Liver (tissue), 9 donors: Measurements from ENCODE around the gene WASL. TPM values are rescaled to one million over a fixed set of nuclear protein-coding genes. Genes with fewer than 3 reads are reported as not detected.
A peak's percentile ranks its signal among the peaks of the same experiment; 100 is the strongest.

ENCODE experiments used
- DNase-seq: peaks from one replicate; pipeline ENCODE4 v3.0.0-alpha.2; 2017; ENCODE audit warnings: low spot score
- H3K27ac ChIP-seq, 2 donors: one replicate each; pipeline ENCODE4 v1.7.0; 2013; ENCODE audit warnings: inconsistent platforms in 2 of 2, low read length in 2 of 2, control low read depth in 1 of 2, low read depth in 1 of 2, mild to moderate bottlenecking in 1 of 2
- H3K27me3 ChIP-seq, 4 donors: one replicate each; pipeline versions ENCODE4 v1.6.1 to v1.7.0; 2013; ENCODE audit warnings: low read length in 3 of 4, inconsistent platforms in 1 of 4, mild to moderate bottlenecking in 1 of 4, moderate library complexity in 1 of 4; ENCODE audit not compliant: control insufficient read depth in 4 of 4, insufficient read depth in 4 of 4
- H3K36me3 ChIP-seq, 4 donors: one replicate each; pipeline versions ENCODE4 v1.6.1 to v1.7.0; 2013; ENCODE audit warnings: low read length in 3 of 4, mild to moderate bottlenecking in 3 of 4, low read depth in 1 of 4, moderate library complexity in 1 of 4; ENCODE audit not compliant: control insufficient read depth in 4 of 4, insufficient read depth in 3 of 4
- H3K4me1 ChIP-seq, 4 donors: one replicate each; pipeline versions ENCODE4 v1.6.1 to v1.7.0; 2013; ENCODE audit warnings: low read length in 3 of 4, mild to moderate bottlenecking in 3 of 4, moderate library complexity in 1 of 4; ENCODE audit not compliant: control insufficient read depth in 4 of 4, insufficient read depth in 4 of 4
- H3K4me3 ChIP-seq, 3 donors: one replicate each; pipeline versions ENCODE4 v1.6.1 to v1.7.0; 2013; ENCODE audit warnings: low read length in 3 of 3, control low read depth in 1 of 3, low read depth in 1 of 3, mild to moderate bottlenecking in 1 of 3
- H3K9ac ChIP-seq, 2 donors: one replicate each; pipeline ENCODE4 v1.7.0; 2013; ENCODE audit warnings: low read length in 2 of 2, mild to moderate bottlenecking in 2 of 2, moderate library complexity in 2 of 2, control low read depth in 1 of 2, low read depth in 1 of 2
- H3K9me3 ChIP-seq, 4 donors: one replicate each; pipeline versions ENCODE4 v1.6.1 to v1.7.0; 2013; ENCODE audit warnings: low read length in 3 of 4; ENCODE audit not compliant: control insufficient read depth in 4 of 4
- EGR1 ChIP-seq, 2 donors: IDR thresholded peaks; 2 replicates each; pipeline ENCODE4 v1.6.1; 2016 to 2018; ENCODE audit warnings: antibody characterized with exemption in 2 of 2, low read depth in 2 of 2
- FOXA1 ChIP-seq: IDR thresholded peaks from 2 replicates; pipeline ENCODE4 v1.6.1; 2016; ENCODE audit warnings: antibody characterized with exemption
- GABPA ChIP-seq, 2 donors: IDR thresholded peaks in 1 of 2; conservative IDR thresholded peaks in 1 of 2; 2 replicates each; pipeline ENCODE4 v1.6.1; 2016; ENCODE audit warnings: antibody characterized with exemption in 2 of 2, mild to moderate bottlenecking in 1 of 2, moderate library complexity in 1 of 2
- HNF4A ChIP-seq, 2 donors: conservative IDR thresholded peaks; 2 replicates each; pipeline ENCODE4 v1.6.1; 2016; ENCODE audit warnings: antibody characterized with exemption in 2 of 2, mild to moderate bottlenecking in 2 of 2
- HNF4G ChIP-seq: IDR thresholded peaks from 2 replicates; pipeline ENCODE4 v1.6.1; 2016; ENCODE audit warnings: antibody characterized with exemption
- JUND ChIP-seq, 2 donors: IDR thresholded peaks; 2 replicates each; pipeline ENCODE4 v1.6.1; 2016; ENCODE audit warnings: antibody characterized with exemption in 2 of 2
- RAD21 ChIP-seq, 2 donors: IDR thresholded peaks; 2 replicates each; pipeline ENCODE4 v1.6.1; 2016; ENCODE audit warnings: antibody characterized with exemption in 2 of 2, mild to moderate bottlenecking in 2 of 2
- RXRA ChIP-seq, 2 donors: IDR thresholded peaks; 2 replicates each; pipeline ENCODE4 v1.6.1; 2017 to 2018; ENCODE audit warnings: antibody characterized with exemption in 2 of 2, mild to moderate bottlenecking in 1 of 2
- SP1 ChIP-seq: IDR thresholded peaks from 2 replicates; pipeline ENCODE4 v1.6.1; 2018; ENCODE audit warnings: antibody characterized with exemption, mild to moderate bottlenecking
- TAF1 ChIP-seq: conservative IDR thresholded peaks from 2 replicates; pipeline ENCODE4 v1.6.1; 2016; ENCODE audit warnings: antibody characterized with exemption, mild to moderate bottlenecking
- WGBS: extraction: QIAGEN DNeasy Blood & Tissue Kit; methylation state at CpG from one replicate; pipeline ENCODE4 v1.1.7; 2013; 5-methylcytosine and 5-hydroxymethylcytosine counted together
- polyA plus RNA-seq, 2 donors: library from polyadenylated mRNA; stranded (reverse) in 1 of 2; unstranded in 1 of 2; fragments of 200-250 nt in 1 of 2; fragments of >200 nt in 1 of 2; fragmentation: Nextera tagmentation in 1 of 2; extraction: Ambion mirVana in 1 of 2; gene quantifications; one replicate each; pipeline versions ENCODE4 v1.2.1 to v1.2.3, GENCODE V29; 2013 to 2015
- total RNA-seq, 2 donors: library from RNA; depleted of rRNA; stranded (reverse); fragments of >200 nt; gene quantifications; one replicate each; pipeline ENCODE4 v1.2.3, GENCODE V29; 2014
- TF ChIP-seq, protein P1 (sequence below): IDR thresholded peaks from 2 replicates; pipeline ENCODE4 v1.6.1; 2016; ENCODE audit warnings: antibody characterized with exemption
- TF ChIP-seq, protein P2 (sequence below): IDR thresholded peaks from 2 replicates; pipeline ENCODE4 v1.6.1; 2016; ENCODE audit warnings: antibody characterized with exemption
- TF ChIP-seq, protein P3 (sequence below): IDR thresholded peaks from 2 replicates; pipeline ENCODE4 v1.6.1; 2016; ENCODE audit warnings: antibody characterized with exemption
- TF ChIP-seq, protein P4 (sequence below): IDR thresholded peaks from 2 replicates; pipeline ENCODE4 v1.6.1; 2016; ENCODE audit warnings: antibody characterized with exemption, mild to moderate bottlenecking
- TF ChIP-seq, protein P5 (sequence below): fragments of 150-350 bp; IDR thresholded peaks from 2 replicates; pipeline ENCODE4 v1.5.1; 2017; ENCODE audit warnings: improper control_type of control experiment, low read depth, low read length; ENCODE audit not compliant: missing input control
- donor health status: healthy.
- donor health status: healthy.
- donor health status: healthy.
- donor health status: healthy.
- donor health status: healthy.

WASL gene
- total and polyA plus RNA-seq, 4 donors = 12.9 to 20.7 (median 18.1) TPM

DNA sequence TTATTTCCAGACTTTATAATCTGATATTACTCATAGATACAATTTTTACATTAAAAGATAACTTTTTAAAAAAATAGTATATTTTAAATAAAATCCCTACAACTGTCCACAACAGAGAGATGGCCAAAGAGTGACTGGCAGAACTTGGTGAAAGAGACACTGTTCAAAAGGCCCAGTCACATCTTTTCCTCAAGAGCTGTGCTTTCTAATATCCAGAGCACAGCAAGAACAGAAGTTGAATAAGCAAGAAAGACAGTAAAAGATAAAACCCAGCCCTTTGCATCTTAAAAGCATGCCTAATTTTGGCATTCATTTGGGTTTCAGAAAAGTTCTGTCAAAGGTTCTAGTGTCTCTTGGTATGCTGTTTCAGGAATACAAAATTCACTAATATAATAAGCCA lies 6.9 kb downstream of the WASL start:
- TF ChIP-seq TAF1 (no peak), JUND (IDR thresholded peaks at IDR 0.05) (no peak), EGR1 (IDR thresholded peaks at IDR 0.05; ENCODE audit: low read depth in 2 of 2) (no peak), HNF4G (no peak), HNF4A (conservative IDR thresholded peaks at IDR 0.05) (no peak), RAD21 (IDR thresholded peaks at IDR 0.05) (no peak)
- TF ChIP-seq, protein P1, sequence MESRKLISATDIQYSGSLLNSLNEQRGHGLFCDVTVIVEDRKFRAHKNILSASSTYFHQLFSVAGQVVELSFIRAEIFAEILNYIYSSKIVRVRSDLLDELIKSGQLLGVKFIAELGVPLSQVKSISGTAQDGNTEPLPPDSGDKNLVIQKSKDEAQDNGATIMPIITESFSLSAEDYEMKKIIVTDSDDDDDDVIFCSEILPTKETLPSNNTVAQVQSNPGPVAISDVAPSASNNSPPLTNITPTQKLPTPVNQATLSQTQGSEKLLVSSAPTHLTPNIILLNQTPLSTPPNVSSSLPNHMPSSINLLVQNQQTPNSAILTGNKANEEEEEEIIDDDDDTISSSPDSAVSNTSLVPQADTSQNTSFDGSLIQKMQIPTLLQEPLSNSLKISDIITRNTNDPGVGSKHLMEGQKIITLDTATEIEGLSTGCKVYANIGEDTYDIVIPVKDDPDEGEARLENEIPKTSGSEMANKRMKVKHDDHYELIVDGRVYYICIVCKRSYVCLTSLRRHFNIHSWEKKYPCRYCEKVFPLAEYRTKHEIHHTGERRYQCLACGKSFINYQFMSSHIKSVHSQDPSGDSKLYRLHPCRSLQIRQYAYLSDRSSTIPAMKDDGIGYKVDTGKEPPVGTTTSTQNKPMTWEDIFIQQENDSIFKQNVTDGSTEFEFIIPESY = no peak
- TF ChIP-seq, protein P2, sequence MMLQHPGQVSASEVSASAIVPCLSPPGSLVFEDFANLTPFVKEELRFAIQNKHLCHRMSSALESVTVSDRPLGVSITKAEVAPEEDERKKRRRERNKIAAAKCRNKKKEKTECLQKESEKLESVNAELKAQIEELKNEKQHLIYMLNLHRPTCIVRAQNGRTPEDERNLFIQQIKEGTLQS = no peak
- TF ChIP-seq, protein P3, sequence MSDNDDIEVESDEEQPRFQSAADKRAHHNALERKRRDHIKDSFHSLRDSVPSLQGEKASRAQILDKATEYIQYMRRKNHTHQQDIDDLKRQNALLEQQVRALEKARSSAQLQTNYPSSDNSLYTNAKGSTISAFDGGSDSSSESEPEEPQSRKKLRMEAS = no peak
- no peak for DNase-seq
- Histone ChIP-seq H3K27me3 (no peaks in the 10 kb centered on the region), H3K4me1 (peaks cover 9 to 50% (median 33%) of the 10 kb centered on the region in 4 donors), H3K9me3 (no peaks in the 10 kb centered on the region), H3K36me3 (no peaks in the 10 kb centered on the region), H3K9ac (no peak overlapping the region), H3K4me3 (no peak overlapping the region), H3K27ac (no peak overlapping the region)

DNA sequence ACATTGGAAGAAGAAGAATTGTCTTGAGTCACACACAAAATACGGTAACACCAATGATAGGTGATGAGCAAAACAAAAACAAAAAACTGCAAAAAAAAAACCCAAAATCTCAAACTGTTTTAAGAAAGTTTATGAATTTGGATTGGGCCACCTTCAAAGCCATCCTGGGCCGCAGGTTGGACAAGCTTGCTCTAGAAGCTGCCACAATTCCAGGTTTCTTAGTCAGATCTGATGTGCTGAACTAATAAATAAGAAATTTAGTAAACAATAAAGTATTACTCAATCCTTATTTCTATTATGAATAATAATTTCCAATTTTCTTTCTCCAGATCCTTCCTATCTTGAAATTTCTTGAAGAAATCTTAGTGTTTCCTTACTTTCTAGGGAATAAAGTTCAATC lies 10.0 kb downstream of the WASL start:
- WGBS = 75% methylated on average over 2 of the region's 2 CpGs
- Histone ChIP-seq H3K4me3 (no peak overlapping the region), H3K36me3 (no peaks in the 10 kb centered on the region), H3K27ac (no peak overlapping the region), H3K27me3 (no peaks in the 10 kb centered on the region), H3K9me3 (no peaks in the 10 kb centered on the region), H3K4me1 (peaks cover 3 to 24% (median 17%) of the 10 kb centered on the region in 4 donors), H3K9ac (no peak overlapping the region)
- no peak for TF ChIP-seq GABPA (IDR thresholded peaks at IDR 0.05 in 1 of 2, conservative IDR thresholded peaks at IDR 0.05 in 1 of 2)
- TF ChIP-seq, protein P4, sequence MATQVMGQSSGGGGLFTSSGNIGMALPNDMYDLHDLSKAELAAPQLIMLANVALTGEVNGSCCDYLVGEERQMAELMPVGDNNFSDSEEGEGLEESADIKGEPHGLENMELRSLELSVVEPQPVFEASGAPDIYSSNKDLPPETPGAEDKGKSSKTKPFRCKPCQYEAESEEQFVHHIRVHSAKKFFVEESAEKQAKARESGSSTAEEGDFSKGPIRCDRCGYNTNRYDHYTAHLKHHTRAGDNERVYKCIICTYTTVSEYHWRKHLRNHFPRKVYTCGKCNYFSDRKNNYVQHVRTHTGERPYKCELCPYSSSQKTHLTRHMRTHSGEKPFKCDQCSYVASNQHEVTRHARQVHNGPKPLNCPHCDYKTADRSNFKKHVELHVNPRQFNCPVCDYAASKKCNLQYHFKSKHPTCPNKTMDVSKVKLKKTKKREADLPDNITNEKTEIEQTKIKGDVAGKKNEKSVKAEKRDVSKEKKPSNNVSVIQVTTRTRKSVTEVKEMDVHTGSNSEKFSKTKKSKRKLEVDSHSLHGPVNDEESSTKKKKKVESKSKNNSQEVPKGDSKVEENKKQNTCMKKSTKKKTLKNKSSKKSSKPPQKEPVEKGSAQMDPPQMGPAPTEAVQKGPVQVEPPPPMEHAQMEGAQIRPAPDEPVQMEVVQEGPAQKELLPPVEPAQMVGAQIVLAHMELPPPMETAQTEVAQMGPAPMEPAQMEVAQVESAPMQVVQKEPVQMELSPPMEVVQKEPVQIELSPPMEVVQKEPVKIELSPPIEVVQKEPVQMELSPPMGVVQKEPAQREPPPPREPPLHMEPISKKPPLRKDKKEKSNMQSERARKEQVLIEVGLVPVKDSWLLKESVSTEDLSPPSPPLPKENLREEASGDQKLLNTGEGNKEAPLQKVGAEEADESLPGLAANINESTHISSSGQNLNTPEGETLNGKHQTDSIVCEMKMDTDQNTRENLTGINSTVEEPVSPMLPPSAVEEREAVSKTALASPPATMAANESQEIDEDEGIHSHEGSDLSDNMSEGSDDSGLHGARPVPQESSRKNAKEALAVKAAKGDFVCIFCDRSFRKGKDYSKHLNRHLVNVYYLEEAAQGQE = no peak
- no peak for DNase-seq

DNA sequence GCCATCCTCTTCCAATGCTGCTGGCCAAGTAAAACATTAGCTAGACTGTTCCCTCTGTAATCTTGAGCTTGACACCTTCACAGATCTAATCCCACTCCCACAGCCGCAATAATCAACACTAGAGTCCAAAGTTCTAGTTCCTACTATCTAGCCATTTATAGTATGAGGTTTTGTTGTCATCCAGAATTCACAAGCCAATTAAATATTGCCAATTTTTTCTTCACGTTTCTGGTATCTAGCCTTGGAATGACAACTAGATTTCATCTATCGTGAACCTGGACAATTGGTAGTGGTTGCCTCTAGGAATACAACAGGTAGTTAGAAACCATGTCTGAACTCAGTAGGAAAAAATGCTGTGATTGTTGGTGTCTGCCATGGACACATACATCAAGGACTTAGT lies 10.4 kb downstream of the WASL start:
- peaks cover 3 to 21% (median 17%) of the 10 kb centered on the region in 4 donors for H3K4me1 ChIP-seq
- 33% methylated on average over 3 of the region's 3 CpGs for WGBS
- H3K36me3 ChIP-seq = no peaks in the 10 kb centered on the region
- H3K4me3 ChIP-seq = no peak overlapping the region
- no peaks in the 10 kb centered on the region for H3K9me3 ChIP-seq
- H3K27ac ChIP-seq = peak overlapping the region in 1 of 2 donors; percentile 6
- H3K9ac ChIP-seq = no peak overlapping the region
- H3K27me3 ChIP-seq = no peaks in the 10 kb centered on the region
- DNase-seq = no peak
- TF ChIP-seq TAF1 (no peak), RXRA (IDR thresholded peaks at IDR 0.05) (peak; percentile 62 to 75), SP1 (peak; percentile 76), RAD21 (IDR thresholded peaks at IDR 0.05) (peak; percentile 37 to 43), FOXA1 (peak; percentile 91), EGR1 (IDR thresholded peaks at IDR 0.05; ENCODE audit: low read depth in 2 of 2) (no peak), HNF4A (conservative IDR thresholded peaks at IDR 0.05) (peak; percentile 93 to 96), HNF4G (peak; percentile 88)
- TF ChIP-seq, protein P2 = no peak
- TF ChIP-seq, protein P5, sequence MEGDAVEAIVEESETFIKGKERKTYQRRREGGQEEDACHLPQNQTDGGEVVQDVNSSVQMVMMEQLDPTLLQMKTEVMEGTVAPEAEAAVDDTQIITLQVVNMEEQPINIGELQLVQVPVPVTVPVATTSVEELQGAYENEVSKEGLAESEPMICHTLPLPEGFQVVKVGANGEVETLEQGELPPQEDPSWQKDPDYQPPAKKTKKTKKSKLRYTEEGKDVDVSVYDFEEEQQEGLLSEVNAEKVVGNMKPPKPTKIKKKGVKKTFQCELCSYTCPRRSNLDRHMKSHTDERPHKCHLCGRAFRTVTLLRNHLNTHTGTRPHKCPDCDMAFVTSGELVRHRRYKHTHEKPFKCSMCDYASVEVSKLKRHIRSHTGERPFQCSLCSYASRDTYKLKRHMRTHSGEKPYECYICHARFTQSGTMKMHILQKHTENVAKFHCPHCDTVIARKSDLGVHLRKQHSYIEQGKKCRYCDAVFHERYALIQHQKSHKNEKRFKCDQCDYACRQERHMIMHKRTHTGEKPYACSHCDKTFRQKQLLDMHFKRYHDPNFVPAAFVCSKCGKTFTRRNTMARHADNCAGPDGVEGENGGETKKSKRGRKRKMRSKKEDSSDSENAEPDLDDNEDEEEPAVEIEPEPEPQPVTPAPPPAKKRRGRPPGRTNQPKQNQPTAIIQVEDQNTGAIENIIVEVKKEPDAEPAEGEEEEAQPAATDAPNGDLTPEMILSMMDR = no peak
- TF ChIP-seq, protein P4 = peak; percentile 66
